HG03342 (cell line): Measurements from ENCODE around the gene MAP3K9.

Experiments
- ATAC-seq: cut with Tn5 transposase; IDR thresholded peaks from one replicate; pipeline ENCODE4 v1.9.1; 2021; ENCODE audit warnings: mild to moderate bottlenecking, moderate library complexity; ENCODE audit not compliant: unreplicated experiment

The MAP3K9 gene

DNA sequence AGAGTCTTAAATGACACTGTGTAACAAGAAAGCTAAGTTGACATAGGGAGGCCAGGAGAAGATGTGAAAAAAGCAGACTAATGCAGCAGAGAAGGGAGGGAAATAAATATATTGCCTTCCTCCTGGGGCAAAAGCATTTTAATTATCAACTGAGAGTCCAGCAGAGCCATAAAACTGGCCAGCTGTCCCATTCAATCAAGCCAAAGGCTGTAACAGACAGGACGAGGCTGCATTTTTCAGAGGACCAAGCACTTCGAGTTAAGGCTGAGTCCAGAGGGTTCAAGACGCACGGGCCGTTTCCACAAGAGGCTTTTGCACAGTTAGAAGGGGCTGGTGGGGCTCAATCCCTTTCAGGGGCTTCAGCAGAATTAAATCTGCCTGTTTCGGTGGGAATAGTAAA is 20.4 kb downstream of the MAP3K9 start:
- no peak for ATAC-seq

DNA sequence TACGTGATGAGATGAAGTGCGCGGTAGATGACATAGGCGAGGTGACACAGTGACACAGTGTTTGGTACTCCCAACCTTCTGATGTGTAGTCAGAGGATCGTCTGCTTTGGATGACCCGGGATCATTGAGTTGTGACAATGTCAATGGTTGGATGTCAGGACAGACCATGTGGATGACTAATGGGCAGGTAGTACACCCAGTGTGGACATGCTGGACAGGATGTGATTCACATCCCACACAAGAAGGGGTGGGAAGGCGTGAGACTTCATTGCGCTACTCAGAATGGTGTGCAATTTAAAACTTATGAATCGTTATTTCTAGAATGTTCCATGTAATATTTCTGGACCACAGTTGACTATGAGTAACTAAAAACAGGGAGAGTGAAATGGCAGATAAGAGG is 23.8 kb downstream of the MAP3K9 start:
- ATAC-seq = no peak

GRCh38 chr14:70784886-70785285 is 24.4 kb downstream of the MAP3K9 start:
- ATAC-seq = no peak

DNA sequence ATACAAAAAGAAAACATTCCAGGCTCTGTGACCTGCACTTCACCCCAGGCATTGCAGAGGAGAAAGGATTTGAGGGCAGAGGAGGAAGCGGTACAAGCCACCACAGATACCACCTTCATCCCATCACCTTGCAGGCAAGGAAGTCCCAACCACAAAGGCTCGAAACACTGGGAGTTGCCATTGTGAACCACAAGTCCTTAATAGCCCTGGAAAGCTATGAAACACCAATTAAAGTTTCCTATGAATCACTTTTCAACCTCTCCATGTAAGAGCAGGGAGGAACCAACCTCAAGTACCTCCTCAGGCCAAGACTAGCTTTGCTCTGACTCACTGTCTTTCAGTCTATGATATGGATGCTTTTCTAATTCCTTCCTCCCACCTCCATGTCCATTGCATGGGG is 27.0 kb downstream of the MAP3K9 start:
- no peak for ATAC-seq

DNA sequence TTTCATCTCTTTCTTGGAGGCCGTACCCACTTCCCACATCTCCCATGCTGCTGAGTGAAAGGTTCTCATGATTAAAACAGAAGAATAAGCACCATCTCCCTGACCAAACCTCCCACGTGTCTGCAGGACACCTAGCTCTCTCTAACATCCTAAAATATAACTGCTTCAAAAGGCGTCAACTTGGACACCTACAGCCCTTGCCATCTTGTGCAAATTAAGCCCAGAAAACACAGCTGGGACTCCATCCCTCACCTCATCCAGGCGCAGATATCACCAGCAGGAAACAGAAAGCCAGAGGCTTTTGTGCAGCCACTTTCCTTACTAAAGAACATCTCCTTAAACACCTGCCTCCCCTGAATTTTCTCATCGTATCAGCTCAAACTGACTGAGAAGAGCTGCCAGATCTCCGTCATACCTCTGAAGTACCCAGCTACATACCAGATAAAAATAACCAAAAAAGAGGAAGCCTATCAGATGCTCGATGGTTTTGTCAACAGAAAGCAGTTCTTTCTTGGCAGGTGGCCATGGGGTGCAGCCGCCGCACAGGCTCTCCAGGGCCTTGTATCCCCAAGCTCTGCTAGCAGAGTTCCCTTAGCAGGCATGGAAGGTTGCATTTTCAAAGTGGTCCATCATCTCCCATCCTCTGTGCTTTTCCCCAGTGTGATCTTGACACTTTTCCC is 28.8 kb downstream of the MAP3K9 start:
- peak; percentile 43 for ATAC-seq

- no peak for ATAC-seq
Observed at GRCh38 chr14:70779667-70780066, 29.6 kb downstream of the MAP3K9 start.

GRCh38 chr14:70776197-70776596 is 33.1 kb downstream of the MAP3K9 start:
- no peak for ATAC-seq

GRCh38 chr14:70773182-70773862 is 36.0 kb downstream of the MAP3K9 start:
- no peak for ATAC-seq

DNA sequence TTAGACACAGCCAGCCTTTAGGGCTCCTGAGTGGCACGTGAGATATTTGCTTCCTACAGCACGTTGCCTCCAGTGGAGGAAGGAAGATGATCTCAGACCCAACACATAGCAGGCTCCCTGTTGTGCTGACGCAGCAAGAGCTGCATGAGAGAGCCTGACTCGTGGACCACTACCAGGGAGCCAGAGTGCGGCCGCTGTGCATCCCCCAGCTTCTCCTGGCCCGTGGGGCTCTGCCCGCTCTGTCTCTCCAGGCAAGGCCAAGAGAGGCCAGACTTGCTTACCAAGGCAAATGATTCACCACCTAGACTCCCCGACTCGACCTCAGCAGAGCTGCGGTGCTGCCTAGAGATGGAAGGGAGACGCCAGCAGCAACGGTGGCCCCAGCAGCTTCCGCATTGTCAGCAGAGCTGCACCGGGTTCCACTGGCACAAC is 37.5 kb downstream of the MAP3K9 start:
- no peak for ATAC-seq

DNA sequence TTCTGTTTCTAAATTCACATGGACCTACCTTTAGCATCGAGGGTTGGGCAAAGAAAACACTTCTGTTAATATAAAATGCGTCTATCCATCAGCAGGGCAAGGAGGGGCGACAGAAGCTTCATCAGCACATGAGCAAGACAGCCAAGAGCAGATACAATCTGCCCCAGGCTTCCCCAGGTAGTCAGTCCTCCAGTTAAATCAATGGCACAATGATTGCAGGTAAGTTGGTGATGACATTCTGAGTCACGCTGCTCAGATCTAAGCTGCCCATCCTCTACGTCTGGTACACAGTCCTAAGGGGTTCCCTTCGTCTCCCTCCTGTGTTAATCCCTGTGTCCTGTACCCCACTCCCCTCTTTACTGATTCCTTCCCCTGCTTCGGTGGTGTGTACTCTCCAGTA is 38.8 kb downstream of the MAP3K9 start:
- no peak for ATAC-seq

DNA sequence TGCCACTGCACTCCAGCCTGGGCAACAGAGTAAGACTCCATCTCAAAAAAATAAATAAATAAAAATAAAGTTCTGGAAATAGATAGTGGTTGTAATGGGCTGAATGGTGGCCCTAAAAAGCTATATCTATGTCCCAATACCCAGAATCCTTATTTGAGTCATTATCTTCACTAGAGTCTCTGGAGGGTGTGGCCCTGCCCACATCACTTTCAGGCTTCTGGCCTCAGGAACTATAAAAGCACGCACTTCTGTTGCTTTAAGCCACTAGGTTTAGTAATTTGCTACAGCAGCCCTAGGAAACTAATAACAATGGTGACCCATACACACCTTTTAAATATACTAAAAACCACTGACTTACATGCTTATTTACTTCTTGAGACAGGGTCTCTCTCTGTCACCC is 49.9 kb downstream of the MAP3K9 start:
- no peak for ATAC-seq

- ATAC-seq = no peak
Observed at GRCh38 chr14:70755655-70756054, 53.7 kb downstream of the MAP3K9 start.

DNA sequence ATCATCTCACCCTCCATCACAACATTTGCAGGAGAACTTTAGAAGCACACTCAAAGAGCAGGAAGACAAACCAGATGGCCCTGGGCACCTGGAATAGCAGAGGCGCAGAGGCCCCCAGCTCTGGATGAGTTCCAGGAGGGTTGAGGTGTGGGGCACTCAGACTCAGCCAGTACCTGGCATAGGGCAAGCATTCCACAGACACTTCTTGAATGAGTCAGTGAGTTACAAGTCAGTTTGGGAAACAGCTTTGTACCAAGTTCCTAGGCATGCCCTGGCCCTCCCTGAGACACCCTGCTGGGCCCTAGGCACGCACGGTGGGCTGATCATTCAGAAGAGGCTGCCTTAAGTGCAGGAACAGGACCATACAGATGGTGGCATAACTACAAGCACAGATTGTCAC is 54.3 kb downstream of the MAP3K9 start:
- no peak for ATAC-seq

DNA sequence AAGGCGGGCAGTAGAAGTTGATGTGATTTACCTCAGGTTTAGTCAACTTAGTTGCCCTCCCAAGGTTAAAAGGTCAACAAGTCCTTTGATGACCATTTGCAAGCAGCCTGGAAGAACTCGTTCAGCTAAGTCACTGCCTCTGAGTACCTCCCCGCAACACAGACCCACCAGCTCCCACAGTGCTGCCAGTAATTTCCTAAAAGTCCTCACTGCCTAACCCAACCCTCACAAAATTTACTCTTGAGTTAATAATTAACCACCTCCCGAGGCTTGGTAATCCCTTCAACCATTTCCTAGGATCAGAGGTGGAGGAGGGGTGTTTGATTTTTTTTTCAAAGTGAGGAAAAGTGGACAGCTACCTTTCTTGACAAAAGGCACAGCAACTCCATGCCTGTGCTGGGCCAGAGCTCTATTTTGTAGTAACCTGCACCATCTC is 55.8 kb downstream of the MAP3K9 start:
- ATAC-seq = no peak

GRCh38 chr14:70748422-70748821 is 60.9 kb downstream of the MAP3K9 start:
- ATAC-seq = no peak

DNA sequence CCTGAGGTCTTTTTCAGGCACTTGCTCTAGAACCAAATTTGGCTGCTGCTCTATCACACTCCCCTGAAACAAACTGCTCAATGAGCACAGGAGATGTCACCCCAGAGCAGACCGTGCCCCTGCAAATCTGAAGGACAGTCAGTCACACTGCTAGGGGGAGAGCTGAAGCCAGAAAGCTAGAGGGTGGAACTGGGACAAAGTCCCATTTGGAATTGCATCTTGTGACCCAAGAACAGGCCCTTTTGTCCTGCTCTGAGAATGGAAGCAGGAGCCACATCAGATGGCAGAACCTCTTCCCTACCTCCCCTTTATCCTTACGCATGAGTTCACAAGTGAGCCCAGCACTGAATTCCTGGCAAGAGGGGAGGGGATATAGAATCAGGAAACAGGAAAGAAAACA is 64.7 kb downstream of the MAP3K9 start:
- ATAC-seq = no peak

- no peak for ATAC-seq
Observed at GRCh38 chr14:70742316-70742715, 67.0 kb downstream of the MAP3K9 start.

GRCh38 chr14:70741482-70741881 is 67.8 kb downstream of the MAP3K9 start:
- ATAC-seq = no peak

- ATAC-seq = no peak
Observed at GRCh38 chr14:70735043-70735442, 74.3 kb downstream of the MAP3K9 start.

DNA sequence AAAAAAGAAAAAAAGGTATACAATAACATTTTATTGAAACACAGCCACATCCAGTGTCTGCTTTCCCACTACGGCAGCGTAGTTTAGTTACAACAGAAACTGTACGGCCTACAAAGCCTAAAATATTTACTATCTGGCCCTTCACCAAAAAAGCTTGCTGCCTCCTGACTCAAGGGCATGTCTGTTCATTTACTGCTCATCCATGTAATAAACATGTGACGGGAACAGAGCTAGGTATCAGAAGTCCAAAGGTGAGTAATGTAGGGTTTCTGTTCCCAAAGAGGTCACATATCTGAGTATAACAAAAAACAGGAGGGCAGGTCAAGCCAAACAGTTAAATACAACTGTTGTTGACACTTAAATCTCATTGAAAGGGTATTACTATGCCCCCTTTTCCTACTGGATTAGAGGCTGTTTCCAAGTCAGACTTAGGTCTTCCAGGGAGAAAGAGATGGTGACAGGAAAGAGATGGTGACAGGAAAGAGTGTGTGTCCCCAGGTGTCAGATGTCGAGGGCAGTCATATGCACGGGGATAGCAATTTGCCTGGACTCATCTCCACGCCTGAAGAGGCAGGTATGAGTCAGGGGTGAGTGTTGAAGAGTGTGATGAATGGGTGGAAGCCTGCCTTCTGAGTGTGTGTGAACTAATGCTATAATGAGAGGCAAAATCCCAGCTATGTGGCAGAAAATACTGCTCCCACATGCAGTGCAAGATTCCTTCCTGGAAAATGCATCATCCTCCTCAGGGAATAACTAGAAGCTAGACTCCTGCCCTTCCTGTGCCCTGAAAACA is 77.7 kb downstream of the MAP3K9 start:
- no peak for ATAC-seq

- ATAC-seq = no peak
Observed at GRCh38 chr14:70730393-70730792, 78.9 kb downstream of the MAP3K9 start.
